GM19467 (cell line): Measurements from ENCODE around the gene PFKFB3.

Experiments used
- ATAC-seq: cut with Tn5 transposase; IDR thresholded peaks from one replicate; pipeline ENCODE4 v1.9.1; 2021; ENCODE audit warnings: mild to moderate bottlenecking, moderate library complexity; ENCODE audit not compliant: unreplicated experiment

Gene PFKFB3

GRCh38 chr10:6298428-6298827, 95.7 kb downstream of the PFKFB3 start:
- no peak for ATAC-seq

- no peak for ATAC-seq
Measured at GRCh38 chr10:6299234-6299633, 96.5 kb downstream of the PFKFB3 start.

GRCh38 chr10:6299743-6300105, 97.0 kb downstream of the PFKFB3 start:
- ATAC-seq: no peak

GRCh38 chr10:6300106-6300783, 97.5 kb downstream of the PFKFB3 start:
- ATAC-seq: peak; percentile 89

- no peak for ATAC-seq
Measured at GRCh38 chr10:6300784-6301460, 98.2 kb downstream of the PFKFB3 start.

- no peak for ATAC-seq
Measured at GRCh38 chr10:6301488-6302075, 98.8 kb downstream of the PFKFB3 start.
